LNCAP (cell line): ENCODE data around the gene SERPINA1.

Experiments
- TF ChIP-seq, protein P1 (sequence below): fragments of 450-650 bp; IDR thresholded peaks from 2 replicates; pipeline ENCODE4 v1.5.1; 2017; ENCODE audit warnings: mild to moderate bottlenecking

SERPINA1 gene

DNA sequence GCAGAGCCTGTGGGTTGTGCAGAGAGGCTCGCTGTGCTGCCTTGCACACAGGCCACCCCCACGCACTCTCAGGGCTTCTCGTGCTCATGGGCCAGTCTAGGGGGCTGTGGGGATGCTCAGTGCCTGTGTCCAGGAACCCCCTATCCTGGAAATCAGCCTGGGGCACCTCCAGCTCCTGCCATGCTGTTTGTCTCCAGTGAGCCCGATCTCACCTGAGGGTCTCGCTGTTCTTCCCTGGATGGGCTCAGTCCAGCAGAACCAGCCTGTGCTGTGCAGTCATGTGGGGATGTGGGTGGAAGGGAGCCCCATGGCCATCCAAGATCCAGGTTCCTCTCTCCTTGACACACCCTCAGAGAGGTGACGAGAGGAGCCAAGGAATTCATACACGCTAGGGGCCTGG lies 26.7 kb downstream of the SERPINA1 start:
- TF ChIP-seq, protein P1, sequence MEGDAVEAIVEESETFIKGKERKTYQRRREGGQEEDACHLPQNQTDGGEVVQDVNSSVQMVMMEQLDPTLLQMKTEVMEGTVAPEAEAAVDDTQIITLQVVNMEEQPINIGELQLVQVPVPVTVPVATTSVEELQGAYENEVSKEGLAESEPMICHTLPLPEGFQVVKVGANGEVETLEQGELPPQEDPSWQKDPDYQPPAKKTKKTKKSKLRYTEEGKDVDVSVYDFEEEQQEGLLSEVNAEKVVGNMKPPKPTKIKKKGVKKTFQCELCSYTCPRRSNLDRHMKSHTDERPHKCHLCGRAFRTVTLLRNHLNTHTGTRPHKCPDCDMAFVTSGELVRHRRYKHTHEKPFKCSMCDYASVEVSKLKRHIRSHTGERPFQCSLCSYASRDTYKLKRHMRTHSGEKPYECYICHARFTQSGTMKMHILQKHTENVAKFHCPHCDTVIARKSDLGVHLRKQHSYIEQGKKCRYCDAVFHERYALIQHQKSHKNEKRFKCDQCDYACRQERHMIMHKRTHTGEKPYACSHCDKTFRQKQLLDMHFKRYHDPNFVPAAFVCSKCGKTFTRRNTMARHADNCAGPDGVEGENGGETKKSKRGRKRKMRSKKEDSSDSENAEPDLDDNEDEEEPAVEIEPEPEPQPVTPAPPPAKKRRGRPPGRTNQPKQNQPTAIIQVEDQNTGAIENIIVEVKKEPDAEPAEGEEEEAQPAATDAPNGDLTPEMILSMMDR = no peak

DNA sequence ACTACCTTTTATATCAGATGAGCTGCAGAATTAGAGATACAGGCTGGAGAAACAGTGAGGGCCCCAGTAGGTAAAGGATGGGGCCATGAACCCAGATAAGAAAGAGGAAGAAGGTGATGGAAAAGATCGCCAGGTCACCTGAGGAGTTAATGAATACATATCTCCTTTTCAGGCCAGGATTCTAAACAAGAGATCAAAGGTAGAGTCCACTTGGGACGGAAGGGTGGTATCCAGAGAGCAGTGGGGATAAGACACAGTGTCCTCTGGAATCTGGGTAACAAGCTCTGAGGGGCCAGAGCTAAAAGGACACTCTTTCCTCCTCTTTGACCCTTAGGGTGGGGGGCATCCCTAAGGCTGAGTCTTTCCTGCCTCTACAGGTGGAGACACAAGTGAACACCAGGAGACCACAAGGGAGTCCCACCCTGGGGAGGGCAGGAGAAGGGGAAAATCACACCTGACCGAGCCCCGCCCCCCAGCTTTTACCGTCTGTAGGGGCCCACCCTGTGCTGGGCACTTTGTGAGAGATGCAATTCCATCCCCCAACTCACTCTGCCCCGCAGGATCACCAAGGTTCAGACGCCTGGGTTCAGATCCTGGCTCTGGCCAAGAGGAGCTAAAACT lies 27.3 kb downstream of the SERPINA1 start:
- TF ChIP-seq, protein P1 = no peak

DNA sequence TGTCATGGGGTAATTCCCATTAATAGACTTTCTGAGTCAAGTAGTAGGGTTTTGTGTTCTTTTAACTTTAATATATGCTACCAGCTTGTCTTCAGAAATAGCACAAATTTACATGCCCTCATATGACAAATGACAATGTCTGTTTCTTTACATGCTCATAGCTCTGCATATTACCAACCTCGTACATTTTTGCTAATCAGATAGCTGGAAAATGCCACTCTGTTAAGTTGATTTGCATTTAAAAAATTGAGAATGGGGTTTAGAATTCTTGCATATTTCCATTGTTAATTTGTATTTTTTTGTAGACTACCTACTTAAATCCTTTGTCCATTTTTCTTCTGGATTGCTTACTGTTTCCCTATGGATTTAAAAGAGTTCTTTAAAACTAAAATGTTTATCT lies 31.2 kb downstream of the SERPINA1 start:
- TF ChIP-seq, protein P1 = no peak

DNA sequence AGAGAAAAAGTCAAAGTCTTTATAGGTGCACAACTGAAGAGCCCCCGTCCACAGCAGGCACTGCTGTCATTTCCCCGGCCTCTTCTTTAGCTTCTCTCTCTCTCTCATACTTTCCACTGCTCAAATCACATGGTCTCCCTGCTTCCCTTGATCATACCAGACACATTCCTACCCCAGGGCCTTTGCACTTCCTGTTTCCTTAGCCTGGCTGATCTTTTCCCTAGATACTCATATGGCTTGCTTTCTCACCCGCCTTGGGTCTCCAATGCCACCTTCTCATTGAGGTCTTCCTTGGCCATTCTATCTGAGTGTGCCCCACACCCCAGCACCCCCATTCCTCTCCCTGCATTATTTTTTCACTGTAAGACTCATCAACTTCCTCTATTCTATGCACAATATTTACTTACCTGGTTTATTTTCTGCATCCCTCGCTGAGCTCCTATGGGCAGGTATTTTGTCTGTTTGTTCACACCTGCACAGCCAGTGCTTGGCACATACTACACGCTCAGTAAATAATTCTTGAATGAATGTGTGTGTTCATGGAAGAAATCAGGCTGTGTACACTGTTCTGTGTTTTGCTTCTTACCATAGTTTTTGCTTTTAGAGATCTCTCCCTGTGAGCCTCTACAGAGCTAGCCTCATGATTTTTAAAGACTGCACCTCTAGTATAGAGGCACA lies 31.9 kb downstream of the SERPINA1 start:
- TF ChIP-seq, protein P1 = no peak

DNA sequence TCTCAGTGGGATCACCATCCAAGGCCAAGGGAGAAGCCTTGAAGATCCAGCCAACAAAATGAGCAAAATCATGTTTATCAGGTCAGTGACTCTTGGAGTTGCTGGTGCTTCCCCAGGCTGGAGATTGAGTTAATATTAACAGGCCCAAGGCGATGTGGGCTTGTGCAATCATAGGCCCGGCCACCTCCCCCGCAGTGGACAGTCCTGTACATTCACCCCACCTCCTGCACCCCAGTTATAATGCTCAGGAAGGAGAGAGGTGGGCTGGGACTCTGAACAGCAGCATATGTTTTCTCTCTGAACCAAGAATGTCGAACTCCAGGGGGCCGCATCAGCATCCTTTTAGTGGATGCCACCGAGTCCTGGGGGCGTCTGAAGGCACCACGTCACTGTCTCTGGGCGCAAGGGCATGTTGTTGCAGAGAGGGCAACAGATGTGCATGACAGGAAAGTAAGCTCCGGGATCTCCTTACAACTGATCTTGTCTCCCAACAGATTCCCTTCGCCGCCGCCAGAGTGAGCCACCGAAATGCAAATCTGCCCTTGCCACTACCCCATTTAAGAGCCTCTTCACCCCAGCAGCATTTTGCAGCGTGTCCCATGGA lies 33.1 kb downstream of the SERPINA1 start:
- TF ChIP-seq, protein P1 = peak; percentile 23; the same call in 1 of the 2 replicates

DNA sequence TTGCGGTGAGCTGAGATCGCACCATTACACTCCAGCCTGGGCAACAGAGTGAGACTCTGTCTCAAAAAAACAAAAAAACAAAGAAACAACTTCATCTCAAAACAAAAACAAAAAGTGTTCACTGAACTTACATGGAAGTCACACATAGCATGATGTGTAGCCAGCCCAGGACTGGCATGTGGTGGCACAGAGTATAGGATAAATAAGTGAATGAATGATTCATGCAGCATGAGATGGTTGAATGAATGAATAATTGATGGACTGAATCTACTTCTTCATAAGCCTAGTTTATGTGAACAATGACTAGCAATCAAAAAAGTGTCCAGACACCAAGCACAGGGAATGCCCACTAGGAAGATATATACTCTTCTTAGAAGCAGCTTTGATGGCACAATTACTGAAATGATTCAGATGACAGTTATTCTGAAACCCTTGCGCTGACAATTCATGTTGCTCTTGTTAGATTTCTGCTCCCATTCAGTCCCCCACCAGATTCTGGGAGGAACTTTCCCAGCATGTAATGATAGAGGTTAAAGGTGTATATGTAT lies 33.7 kb downstream of the SERPINA1 start:
- TF ChIP-seq, protein P1 = no peak

DNA sequence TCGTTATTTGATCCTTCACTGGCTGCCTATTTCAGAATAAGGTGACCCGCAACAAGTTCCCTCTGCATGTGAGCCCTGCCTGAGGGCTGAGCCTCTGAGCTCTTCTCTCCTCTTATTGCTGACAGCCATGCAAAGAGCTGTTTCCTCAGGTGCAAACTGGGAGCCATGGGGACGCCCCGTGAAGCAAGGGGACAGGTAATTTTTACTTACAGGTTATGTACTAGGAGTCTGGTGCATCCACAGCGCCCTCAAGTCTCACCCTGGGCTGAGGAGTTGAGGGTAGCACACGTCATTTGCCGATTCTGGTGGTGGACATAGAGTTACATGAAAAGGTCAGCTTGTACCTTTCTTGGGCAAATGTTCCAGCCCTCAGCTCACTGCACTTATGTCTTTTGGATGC lies 39.1 kb downstream of the SERPINA1 start:
- TF ChIP-seq, protein P1 = no peak
